PC-9 (cell line): ENCODE results near the gene LRMDA.

ENCODE experiments used
- EZH2 ChIP-seq: fragments of 200-600 bp; sonication (generic); IDR thresholded peaks from 2 replicates; pipeline ENCODE4 v1.8.0; 2017; ENCODE audit warnings: antibody characterized with exemption, low read depth
- TF ChIP-seq, protein P1 (sequence below): fragments of 200-600 bp; sonication (generic); conservative IDR thresholded peaks from 2 replicates; pipeline ENCODE4 v1.6.1; 2017; ENCODE audit warnings: mixed run types, antibody characterized with exemption, mild to moderate bottlenecking, moderate library complexity

DNA sequence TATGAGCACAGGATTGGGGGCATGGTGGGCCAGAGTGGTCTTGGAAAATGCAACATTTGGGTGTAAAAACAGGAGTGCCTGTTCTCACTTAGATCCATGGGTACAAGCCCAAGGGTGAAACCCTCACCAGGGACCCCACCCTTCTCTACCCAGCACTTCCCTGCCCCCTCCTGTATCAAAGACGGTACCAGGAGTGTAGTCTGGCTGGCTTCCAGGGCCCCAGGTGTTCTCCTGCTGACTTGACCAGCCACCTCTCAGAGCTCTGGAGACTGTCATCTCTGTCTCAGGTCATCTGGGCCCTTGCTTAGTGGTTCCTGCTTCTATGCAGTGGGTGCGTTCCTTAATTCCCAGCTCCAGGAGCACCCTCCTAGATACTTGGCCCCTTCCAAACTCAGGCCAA, 447.2 kb downstream of the LRMDA start:
- TF ChIP-seq, protein P1, sequence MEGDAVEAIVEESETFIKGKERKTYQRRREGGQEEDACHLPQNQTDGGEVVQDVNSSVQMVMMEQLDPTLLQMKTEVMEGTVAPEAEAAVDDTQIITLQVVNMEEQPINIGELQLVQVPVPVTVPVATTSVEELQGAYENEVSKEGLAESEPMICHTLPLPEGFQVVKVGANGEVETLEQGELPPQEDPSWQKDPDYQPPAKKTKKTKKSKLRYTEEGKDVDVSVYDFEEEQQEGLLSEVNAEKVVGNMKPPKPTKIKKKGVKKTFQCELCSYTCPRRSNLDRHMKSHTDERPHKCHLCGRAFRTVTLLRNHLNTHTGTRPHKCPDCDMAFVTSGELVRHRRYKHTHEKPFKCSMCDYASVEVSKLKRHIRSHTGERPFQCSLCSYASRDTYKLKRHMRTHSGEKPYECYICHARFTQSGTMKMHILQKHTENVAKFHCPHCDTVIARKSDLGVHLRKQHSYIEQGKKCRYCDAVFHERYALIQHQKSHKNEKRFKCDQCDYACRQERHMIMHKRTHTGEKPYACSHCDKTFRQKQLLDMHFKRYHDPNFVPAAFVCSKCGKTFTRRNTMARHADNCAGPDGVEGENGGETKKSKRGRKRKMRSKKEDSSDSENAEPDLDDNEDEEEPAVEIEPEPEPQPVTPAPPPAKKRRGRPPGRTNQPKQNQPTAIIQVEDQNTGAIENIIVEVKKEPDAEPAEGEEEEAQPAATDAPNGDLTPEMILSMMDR: no peak
- no peak for TF ChIP-seq EZH2
